Measurements from ENCODE around the gene LAS1L. TPM values are rescaled to one million over a fixed set of nuclear protein-coding genes. Genes with fewer than 3 reads are reported as not detected.
"Not testable (repeated sequence)": the region's sequence is repeated elsewhere in the genome, so short reads cannot be mapped to it uniquely, and the experiment has no call there.

The LAS1L gene
- polyA plus RNA-seq, 1 of the 3 experiments (the other 2 are of a cell fraction), result 39.0 TPM

- Histone ChIP-seq H3K4me1 (ENCODE audit: control insufficient read depth in 1 of 2, insufficient read depth in 2 of 2, low read depth in 1 of 2, low read length in 1 of 2) (no peaks in the 10 kb centered on the region), H3K79me2 (ENCODE audit: insufficient read depth) (no peaks in the 10 kb centered on the region), H3K9me3 (no peaks in the 10 kb centered on the region), H3K9ac (no peak overlapping the region), H3K27me3 (ENCODE audit: insufficient read depth) (peaks cover 9% of the 10 kb centered on the region; the same call in 1 of the 2 replicates), H3K27ac (ENCODE audit: low read depth in 2 of 2, low read length in 1 of 2) (no peak overlapping the region), H3F3A (replicated peaks; ENCODE audit: insufficient read depth) (no peaks in the 10 kb centered on the region), H4K20me1 (ENCODE audit: insufficient read depth) (no peaks in the 10 kb centered on the region), H3K9me2 (no peaks in the 10 kb centered on the region), H3K36me3 (replicated peaks in 1 of 2; ENCODE audit: control insufficient read depth in 1 of 2, insufficient read depth in 2 of 2, low read length in 1 of 2) (no peaks in the 10 kb centered on the region), H2AFZ (ENCODE audit: low read depth) (no peak overlapping the region), H3K4me2 (no peak overlapping the region), H3K4me3 (ENCODE audit: low read depth in 2 of 2, low read length in 1 of 2) (no peak overlapping the region)
- DNase-seq, result no peak
- no peak for TF ChIP-seq POLR2AphosphoS5 (IDR thresholded peaks at IDR 0.05; ENCODE audit: low read depth, low read length)
- CTCF ChIA-PET, result no interaction called here
- POLR2A ChIA-PET, result no interaction called here
- 23% methylated on average over 4 of the region's 4 CpGs for WGBS (ENCODE audit: low lambda C conversion rate)
Measured at GRCh38 chrX:65572971-65573370, 38.4 kb upstream of the LAS1L start.

GRCh38 chrX:65562850-65563249, 28.3 kb upstream of the LAS1L start:
- 33% methylated on average over 1 of the region's 1 CpG for WGBS (ENCODE audit: low lambda C conversion rate)
- DNase-seq; H3K4me3 ChIP-seq (ENCODE audit: low read depth in 2 of 2, low read length in 1 of 2); H3K79me2 ChIP-seq (ENCODE audit: insufficient read depth); H3K9ac ChIP-seq; H3F3A ChIP-seq (replicated peaks; ENCODE audit: insufficient read depth); H2AFZ ChIP-seq (ENCODE audit: low read depth); H3K27ac ChIP-seq (ENCODE audit: low read depth in 2 of 2, low read length in 1 of 2); H3K9me2 ChIP-seq; H3K4me2 ChIP-seq; H3K27me3 ChIP-seq (ENCODE audit: insufficient read depth); H3K4me1 ChIP-seq (ENCODE audit: control insufficient read depth in 1 of 2, insufficient read depth in 2 of 2, low read depth in 1 of 2, low read length in 1 of 2); H3K36me3 ChIP-seq (replicated peaks in 1 of 2; ENCODE audit: control insufficient read depth in 1 of 2, insufficient read depth in 2 of 2, low read length in 1 of 2); POLR2A ChIA-PET; H3K9me3 ChIP-seq; H4K20me1 ChIP-seq (ENCODE audit: insufficient read depth); CTCF ChIA-PET: not testable (repeated sequence)

- Histone ChIP-seq H3K9ac (no peak overlapping the region), H4K20me1 (ENCODE audit: insufficient read depth) (no peaks in the 10 kb centered on the region), H3K4me3 (ENCODE audit: low read depth in 2 of 2, low read length in 1 of 2) (no peak overlapping the region), H3F3A (replicated peaks; ENCODE audit: insufficient read depth) (no peaks in the 10 kb centered on the region), H3K36me3 (replicated peaks in 1 of 2; ENCODE audit: control insufficient read depth in 1 of 2, insufficient read depth in 2 of 2, low read length in 1 of 2) (no peaks in the 10 kb centered on the region), H3K9me2 (no peaks in the 10 kb centered on the region), H3K27me3 (ENCODE audit: insufficient read depth) (peaks cover 25% of the 10 kb centered on the region), H3K79me2 (ENCODE audit: insufficient read depth) (no peaks in the 10 kb centered on the region), H3K4me2 (no peak overlapping the region), H2AFZ (ENCODE audit: low read depth) (no peak overlapping the region), H3K27ac (ENCODE audit: low read depth in 2 of 2, low read length in 1 of 2) (no peak overlapping the region), H3K9me3 (no peaks in the 10 kb centered on the region), H3K4me1 (ENCODE audit: control insufficient read depth in 1 of 2, insufficient read depth in 2 of 2, low read depth in 1 of 2, low read length in 1 of 2) (no peaks in the 10 kb centered on the region)
- TF ChIP-seq ZBTB33 (IDR thresholded peaks at IDR 0.05; ENCODE audit: borderline replicate concordance, low read depth), result no peak
- TF ChIP-seq TCF12 (IDR thresholded peaks at IDR 0.05), result no peak
- TF ChIP-seq YY1 (IDR thresholded peaks at IDR 0.05; ENCODE audit: low read depth), result no peak
- no peak for TF ChIP-seq FOXJ3 (CRISPR knock-in tag; IDR thresholded peaks at IDR 0.05)
- TF ChIP-seq CHD2 (IDR thresholded peaks at IDR 0.05; ENCODE audit: low read length, partially characterized antibody), result no peak
- TF ChIP-seq POLR2AphosphoS5 (IDR thresholded peaks at IDR 0.05; ENCODE audit: low read depth, low read length), result no peak
- TF ChIP-seq FOSL2 (IDR thresholded peaks at IDR 0.05; ENCODE audit: borderline replicate concordance, low read depth), result no peak
- no peak for TF ChIP-seq EP300 (IDR thresholded peaks at IDR 0.05; ENCODE audit: borderline replicate concordance in 1 of 2, low read depth in 1 of 2, low read length in 1 of 2)
- no peak for TF ChIP-seq RAD21 (IDR thresholded peaks at IDR 0.05; ENCODE audit: low read length)
- TF ChIP-seq USF2 (IDR thresholded peaks at IDR 0.05; ENCODE audit: borderline replicate concordance, low read depth, low read length), result no peak
- WGBS (ENCODE audit: low lambda C conversion rate), result 12% methylated on average over 9 of the region's 62 CpGs
- DNase-seq, result no peak
- POLR2A ChIA-PET, result no interaction called here
- CTCF ChIA-PET, result interaction anchor here (1.0 kb wide), 1 partner anchor 30 kb away, joined by 3 read pairs; no protein-coding TSS in a partner anchor
Measured at GRCh38 chrX:65551489-65552339, 17.1 kb upstream of the LAS1L start.
